GM19238 (cell line): ENCODE results near the gene PITX3.
"Not testable (repeated sequence)": the region's sequence is repeated elsewhere in the genome, so short reads cannot be mapped to it uniquely, and the experiment has no call there.

Source experiments
- DNase-seq: peaks from one replicate; pipeline ENCODE4 v3.0.0; 2011; ENCODE audit warnings: low spot score; ENCODE audit not compliant: insufficient read length

The PITX3 gene

DNA sequence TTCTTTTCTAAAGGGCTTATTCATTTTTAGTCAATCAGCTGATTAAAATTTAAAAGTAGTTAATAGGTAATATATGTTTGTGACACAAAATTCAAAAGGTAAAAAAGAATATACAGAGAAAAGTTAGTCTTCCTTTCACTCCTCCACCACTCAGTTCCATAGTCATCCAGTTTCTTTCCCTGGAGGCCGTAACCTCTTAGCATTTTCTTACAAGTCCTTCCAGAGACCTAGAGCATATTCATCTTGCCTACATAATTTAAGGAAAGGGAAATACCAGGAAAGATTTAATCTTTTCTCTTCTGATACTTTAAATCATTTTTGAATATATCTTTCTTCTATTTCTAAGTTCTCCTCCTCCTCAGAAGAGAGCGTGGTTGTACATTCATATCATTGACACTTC, 14.1 kb upstream of the PITX3 start:
- DNase-seq, result no peak

DNA sequence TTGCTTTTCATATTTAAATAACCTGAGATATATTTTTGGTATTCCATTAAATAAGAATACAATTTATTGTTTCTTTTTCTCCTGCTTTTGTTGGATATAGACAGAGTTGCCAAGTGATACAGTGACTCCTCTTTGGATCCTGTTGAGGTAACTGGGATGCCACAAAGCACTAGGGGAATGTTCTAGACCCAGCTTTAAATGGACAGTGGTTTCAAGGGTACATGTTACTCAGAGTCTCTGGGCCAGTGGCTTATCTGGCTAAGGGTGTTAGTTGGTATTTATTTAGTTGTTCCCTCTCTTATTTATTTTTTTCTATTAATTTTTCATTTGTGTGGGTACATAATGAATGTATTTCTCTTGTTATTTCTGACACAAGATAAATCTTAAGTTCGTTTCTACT, 13.1 kb upstream of the PITX3 start:
- no peak for DNase-seq

DNA sequence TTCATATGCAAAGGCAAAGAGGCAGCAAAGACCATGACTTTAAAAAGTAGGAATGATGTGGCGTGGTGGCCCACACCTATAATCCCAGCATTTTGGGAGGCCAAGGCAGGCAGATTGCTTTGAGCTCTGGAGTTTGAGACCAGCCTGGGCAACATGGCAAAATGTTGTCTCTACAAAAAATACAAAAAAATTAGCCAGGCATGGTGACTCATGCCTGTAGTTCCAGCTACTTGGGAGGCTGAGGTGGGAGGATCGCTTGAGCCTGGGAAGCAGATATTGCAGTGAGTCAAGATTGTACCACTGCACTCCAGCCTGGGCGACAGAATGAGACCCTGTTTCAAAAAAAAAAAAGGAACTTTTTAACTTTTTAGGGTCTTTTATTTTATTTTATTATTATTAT, 11.2 kb upstream of the PITX3 start:
- not testable (repeated sequence) for DNase-seq

DNA sequence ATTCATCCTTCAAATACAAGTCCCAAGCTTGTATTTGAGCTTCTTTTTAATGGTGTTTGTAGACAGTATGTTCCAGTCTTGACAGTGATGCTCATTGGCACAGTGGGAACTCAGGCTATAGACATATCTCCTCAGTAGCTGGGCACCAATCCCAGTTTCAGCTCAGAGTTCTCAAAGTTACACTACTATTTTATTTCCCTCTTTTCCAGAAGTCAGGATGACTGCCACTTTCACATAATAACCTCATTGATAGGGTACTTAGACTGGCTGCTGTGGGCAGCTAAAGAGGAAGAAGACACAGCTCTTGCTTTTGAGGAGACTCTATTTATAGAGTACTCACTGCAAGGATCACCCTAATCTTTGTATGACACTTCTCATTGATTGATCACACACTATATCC, 6.4 kb upstream of the PITX3 start:
- DNase-seq, result no peak

DNA sequence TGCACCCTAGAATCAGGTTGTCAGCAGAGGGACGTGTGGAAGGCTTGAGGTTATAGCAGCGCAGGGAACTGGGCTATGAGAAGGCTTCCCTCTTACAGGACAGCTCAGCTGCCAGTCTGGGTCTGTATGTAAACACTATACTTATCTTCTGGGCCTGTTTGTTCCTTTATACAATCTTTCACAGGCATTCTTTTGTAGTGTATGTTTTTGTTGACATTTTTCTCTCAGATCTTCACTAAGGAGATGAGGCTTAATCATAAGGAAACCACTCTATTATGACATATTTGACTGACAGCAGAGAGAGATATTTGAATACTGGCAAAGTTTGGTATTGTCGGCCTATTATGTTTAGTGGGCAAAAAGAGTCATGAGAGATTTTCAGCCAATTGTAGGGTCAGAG, 4.9 kb upstream of the PITX3 start:
- DNase-seq, result no peak

DNA sequence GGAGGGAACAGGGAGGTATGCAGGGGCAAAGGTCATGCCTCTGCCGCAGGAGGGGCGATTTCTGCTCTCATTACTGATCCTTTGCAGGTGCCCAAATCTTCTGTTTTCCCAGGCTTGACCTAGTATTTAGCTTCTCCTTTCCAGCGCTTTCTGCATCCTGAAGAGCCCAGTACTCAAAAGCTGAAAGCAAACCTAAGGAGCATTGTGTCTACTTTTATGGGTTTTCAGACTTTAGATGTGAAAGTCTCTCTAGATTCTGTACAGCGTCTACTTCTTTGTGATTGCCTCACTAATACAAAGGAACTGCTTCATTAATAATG, 4.6 kb upstream of the PITX3 start:
- DNase-seq, result no peak

DNA sequence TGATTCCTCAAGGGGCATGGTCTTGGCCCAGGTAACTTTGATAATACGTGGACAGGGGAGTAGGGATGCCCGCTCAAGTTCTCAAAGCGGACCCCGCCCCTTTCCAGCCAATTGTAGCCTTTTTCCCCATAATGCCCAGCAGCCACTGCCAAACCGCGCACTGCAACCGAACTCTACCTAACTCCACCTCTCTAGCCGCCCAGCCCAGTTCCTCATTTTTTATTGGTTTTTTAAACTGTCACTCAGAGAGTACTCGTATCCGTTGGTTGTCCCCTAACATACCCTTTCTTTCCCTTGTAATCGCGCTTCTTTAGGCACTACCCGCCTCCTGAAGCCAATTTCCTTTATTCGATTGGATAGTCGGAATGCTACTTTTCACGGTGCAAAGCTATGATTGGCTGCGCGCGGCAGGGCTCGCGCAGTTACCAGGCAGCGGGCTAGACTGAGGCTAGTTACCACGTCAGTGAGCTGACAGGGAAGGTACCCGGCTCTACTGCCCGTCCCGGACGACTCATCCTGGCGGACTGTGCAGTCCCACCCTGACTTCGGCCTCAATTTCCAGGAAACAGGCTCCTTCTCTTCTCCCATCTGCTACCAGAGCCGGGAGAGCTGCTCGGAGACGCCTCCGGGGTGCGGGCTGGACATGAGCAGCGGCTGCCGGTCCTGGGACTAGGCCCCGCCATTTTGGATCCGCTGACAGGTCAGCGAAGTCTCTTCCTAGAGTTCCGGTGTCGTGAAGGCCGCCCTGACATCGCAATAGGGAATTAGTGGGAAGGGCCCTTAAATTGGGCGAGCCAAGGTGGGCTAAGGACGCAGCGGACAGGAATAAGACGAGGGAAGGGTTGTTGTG, 4.0 kb upstream of the PITX3 start, which contains the start of gene GBF1:
GBF1 (plus strand) TSS at position 451 of the 850 bp plus-strand sequence. CDS start 13,407 bp downstream, outside the sequence.
- DNase-seq, result peak; percentile 92

DNA sequence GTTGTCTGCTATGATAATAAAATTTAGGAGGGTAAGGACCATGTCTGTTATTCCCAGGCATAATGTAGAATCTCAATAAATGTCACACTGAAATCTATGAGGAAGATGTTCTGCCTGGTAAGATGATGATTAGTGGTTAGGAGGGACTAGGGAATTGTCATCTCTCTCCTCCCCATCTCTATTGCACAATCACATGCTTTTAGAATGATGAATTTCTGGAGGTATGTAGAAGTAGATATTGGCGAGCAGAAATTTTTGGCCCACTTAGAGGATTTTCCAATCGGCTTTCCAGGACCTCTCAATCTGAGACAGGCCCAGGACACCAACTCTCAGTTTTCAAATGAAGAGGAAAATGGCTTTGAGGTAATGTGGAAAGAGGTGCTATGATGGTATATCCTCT, 2.0 kb upstream of the PITX3 start:
- no peak for DNase-seq

DNA sequence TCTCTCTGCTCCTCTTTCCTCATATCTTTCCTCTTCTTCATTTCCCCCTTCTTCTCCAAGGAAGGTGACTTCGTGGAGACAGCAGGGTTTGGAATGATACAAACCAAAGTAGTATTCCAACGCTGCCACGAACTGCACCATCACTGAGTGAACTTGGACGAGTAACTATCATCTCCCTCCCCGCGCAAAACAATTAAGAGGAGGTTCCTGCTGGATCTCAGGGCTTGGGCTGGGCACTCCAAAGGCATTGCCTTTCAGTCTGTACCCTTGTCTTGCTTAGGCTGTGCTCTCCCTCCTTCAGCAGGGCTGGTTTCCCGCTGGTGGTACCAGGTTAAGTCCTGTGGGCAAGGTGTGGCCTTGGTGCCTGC, 790 bp upstream of the PITX3 start:
- DNase-seq, result no peak

DNA sequence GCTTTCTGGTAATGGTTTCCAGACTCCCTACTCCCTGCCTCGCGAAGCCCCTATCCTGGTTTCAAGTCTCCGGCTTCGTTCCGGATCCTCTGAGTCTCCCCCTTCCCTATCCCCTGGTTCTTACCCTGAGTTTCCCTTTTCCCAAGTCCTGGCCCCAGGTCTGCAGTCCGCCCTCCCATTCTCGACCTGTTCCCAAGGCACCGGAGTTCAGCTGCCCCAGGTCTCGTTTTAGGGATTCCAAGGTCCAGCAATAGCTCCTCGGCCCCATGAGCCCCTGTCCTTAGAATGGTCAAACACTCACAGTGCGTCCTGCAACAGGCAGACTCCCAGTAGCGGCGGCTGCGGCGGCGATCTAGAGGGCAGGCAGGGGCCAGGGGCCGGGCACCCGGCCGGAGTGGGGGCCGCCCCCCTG, 274 bp downstream of the PITX3 start:
- no peak for DNase-seq

DNA sequence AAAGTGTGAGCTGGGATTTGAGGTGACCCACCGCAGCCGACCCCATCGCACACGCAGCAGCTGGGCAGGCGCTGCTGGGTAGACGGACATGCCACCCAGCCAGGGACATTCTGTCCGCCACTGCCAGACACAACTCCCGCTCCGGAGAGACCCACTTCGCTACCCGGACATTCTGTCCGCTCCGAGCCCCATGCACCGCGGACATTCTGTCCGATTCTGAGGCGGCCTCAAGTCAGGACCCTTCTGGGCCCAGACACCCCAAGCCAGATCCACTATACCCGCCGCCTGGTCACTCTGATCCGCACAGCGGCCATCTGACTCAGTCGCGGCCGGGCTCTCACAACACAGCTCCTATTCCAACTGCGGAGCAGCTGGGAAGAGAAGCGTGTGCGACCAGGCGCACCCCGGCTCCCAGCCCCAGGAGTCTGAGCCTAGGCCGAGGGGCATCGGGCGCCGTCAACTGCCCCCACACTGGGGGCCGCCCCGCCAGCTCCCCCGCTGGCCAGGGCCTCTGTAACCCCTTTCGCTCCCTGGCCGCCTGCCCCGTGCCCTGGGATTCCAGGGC, 763 bp downstream of the PITX3 start:
- no peak for DNase-seq

DNA sequence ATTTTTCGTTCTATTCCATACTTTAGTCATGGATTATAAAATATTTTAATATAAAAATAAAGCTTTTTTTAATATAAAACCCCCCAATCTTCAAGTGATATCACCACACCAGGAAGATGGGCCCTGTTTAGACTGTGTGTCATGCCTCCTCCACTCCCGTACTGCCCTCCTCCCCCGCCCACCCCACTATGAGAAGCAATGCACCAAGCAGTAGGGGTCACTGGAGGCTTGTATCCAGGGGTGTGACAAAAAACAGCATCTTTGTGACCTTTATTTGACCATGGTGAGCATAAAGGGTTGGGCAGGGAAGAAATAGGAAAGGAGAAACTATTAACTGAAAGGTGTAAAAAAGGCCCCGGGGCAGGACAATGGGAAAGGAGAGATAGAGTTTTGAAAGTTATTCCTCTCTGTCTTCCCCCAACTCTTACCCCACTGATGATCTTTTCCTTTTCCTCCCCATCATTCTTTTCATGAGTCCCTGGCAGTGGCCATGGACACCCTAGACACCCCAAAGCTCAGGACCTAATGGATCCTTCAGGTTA, 3.5 kb downstream of the PITX3 start:
- no peak for DNase-seq

DNA sequence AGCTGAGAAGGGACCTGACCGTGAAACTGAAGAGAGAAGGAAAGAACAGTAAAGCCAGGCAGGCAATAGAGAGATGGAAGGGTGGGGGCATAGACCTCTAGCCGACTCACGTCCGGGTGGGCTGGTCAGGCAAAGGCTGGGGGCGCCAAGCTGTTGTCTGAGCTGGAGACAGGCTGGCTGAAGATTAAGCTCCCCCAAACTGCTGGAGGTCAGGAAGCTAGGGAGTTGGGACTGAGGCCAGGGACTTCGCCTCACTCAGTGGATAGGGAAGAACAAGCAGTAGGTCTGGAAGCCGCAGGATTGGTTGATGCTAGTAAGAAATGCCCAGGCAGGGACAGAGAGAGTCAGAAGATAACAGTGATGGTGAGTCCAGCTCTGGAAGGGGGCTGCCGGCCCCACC, 5.3 kb downstream of the PITX3 start:
- DNase-seq, result no peak

DNA sequence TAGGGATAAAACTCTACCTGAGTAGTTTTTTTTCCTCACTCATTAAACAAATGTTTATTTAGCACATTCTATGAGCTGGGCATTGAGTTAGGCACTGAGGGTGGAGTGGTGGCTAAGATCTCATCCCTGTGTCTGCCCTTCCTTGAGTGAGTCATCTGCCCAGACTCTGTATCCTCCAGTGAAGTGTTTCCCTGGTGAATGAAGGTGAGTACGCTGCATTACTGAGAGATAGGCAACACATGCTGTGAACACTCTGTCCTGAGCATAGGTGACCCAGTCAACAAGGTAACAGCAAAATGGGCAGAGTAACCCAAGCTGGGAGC, 5.8 kb downstream of the PITX3 start:
- DNase-seq, result no peak

DNA sequence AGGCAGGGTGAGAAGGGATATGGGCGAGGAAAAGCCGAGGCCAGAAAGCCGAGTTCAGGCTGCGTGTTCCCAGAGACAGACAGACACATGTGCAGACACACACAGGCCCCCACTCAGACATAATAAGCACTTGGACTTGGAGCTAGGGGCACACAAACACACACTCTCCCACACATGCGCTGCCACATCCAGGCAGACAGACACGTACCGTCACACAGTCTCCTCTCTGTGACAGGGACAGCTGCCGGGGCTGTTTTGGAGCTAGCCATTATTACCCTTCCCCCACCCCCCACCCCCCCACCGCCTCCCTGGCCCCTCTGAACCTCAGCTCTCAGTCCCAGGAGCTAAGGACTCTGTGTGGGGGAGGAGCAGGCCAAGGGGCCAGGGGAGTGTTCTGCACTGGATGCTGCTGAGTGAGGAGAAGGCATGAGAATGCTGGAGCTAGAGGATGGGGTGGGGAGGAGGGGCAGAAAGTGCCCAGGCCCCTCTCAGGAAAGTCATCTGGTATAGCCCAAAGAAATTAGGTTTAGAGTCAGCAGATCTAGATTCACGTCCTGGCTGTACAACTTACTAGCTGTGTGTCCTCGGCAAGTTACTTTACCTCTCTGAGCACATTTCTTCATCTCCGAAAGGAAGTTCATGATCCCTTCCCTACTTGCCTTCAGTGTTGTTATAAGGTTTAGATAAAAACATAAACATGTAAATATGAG, 6.3 kb downstream of the PITX3 start:
- no peak for DNase-seq

DNA sequence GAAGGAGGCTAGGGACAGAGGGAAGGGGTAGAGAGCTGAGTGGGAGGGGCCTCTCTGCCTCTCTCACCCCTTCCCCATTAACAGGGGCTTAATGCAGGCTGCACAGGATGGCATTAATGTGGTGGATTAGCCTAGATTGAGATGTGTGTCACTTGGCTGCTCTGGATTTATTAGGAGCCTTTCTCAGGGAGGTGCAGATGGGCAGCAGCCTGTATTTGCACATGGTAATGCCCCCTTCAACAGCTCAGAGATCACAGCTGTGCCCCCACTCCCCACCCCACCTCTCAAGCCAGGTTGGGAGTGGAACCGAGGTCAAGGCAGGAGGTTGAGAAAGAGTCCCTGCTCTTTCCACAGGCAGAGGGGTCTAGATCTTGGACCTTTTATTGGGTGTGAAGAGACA, 7.3 kb downstream of the PITX3 start:
- DNase-seq, result no peak

DNA sequence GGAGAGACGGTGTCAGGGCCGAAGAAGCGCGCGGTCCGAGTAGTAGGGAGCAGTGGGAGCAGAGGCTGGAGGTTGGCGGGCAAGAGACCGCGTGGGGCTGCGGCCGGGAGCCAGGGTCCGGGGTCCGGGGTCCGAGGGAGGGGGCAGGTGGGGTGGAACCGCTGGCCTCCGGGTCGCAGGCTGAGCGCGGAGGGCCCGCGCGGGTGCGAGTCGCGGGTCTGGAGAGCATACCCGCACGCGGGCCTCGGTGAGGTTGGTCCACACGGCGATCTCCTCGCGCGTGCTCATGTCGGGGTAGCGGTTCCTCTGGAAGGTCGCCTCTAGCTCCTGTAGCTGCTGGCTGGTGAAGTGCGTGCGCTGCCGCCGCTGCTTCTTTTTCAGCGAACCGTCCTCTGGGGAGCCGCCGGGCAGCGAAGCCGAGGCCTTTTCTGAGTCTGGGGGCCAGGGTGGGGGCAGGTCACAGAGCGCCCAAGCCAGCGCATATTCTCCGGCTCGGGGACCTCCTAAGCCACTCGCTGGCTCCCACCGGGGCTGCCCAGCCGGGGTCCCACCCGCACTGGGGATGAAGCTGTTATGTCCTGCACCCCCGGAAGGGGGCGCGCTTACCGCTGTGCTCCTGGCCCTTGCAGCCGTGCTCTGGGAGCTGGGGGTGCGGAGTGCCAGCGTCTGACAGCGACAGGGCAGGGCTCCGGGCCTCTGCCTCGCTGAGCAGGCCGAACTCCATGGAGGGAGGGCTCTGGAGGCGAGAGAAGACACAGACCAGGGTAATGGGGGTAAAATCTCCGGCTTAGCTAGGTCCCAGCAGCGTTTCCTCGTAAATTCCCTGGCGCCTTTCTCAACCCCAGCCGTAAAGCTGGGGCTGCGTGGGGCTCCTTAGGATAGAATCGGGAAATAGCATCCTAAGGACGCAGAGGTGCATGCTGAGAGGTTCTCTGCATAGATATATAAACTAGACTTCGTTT, 9.7 kb downstream of the PITX3 start:
- DNase-seq, result peak; percentile 63

DNA sequence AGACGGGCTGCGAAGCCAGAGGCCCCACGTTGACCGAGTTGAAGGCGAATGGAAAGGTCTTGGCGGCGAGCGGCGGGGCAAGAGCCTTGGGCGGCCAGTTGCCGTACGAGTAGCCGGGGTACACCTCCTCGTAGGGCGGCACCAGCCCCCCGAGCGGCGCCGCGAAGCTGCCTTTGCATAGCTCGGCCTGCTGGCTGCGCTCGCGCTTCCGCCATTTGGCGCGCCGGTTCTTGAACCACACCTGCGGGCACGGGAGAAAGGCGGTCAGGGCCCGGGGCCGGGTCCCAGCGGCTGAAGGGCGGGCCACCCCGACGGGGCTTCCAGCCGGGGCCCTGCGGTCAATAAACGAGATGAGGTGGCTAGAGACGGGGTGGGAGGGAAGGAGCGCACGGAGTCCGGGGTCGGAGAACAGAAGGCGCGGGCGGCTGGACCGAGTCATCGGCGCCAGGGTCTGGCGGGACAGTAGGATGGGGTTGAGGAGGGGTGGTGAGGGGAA, 10.4 kb downstream of the PITX3 start:
- DNase-seq, result peak; percentile 37

DNA sequence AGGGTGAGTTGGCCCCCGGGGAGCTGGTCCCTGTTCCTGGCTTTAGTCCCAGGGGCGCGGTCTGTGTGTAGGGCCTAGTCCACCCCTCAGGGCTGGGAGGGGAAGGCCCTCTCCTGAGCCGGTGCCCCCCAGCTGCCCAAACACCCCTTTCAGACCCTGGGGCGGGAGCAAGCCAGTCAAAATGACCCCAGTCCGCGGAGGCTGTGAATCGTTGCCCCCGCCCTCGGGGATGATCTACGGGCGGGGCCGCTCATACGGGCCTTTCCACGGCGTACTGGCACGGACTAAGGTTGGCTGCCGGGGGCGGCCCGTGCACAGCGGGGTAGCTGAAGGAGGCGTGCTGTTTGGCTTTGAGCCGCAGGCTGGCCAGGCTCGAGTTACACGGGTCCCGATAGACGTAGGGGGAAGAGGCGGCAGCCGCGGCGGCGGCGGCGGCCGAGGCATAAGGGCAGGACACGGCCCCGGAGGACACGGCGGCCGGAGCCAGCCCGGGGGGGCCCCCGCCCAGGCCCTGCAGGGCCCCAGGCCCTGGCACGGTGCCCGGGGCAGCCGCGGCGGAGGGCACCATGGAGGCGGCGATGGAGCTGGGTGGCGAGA, 10.9 kb downstream of the PITX3 start:
- peak; percentile 24 for DNase-seq

DNA sequence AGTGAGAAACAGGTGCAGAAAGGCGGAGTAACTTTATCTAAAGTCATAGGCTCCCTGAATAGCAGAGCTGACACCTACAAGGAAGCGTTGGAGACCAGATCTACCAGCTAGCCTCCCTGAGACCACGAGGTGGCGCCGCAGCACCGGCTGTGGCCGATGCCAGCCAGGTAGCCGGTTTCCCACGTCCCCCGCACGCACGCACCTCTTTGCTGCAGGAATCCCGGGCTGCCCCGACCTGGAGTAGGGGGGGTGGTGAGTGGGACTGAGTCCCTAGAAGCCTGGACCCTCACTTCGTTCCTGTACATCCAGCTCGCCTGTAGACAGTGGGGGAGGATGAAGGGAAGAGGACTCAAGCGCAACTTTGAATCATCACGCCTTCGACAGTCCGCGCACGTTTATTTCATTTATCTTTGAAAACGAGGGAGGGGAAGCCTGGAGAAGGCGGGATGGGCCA, 11.5 kb downstream of the PITX3 start:
- DNase-seq, result peak; percentile 80

DNA sequence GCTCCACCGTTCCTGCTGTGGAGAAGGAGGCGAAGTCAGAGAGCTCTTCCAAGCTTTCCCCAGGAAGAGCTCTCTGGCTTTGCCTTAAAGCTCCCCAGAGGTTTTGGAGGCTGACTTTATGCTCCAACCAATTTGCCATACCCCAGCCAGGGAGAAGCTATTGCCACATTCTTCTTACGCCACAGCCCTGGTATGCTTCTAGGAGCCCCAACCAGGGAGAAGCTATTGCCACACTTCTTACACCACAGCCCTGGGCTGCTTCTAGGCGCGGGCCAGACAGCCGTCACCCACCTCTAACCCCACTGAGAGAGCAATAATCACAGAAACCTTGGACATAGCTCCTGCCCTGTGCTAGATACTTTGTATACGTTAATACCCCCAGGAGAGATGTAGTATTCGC, 14.3 kb downstream of the PITX3 start:
- DNase-seq, result no peak
